T47D (cell line): Measurements from ENCODE around the gene USH1G.

Experiments used
- DNase-seq, 2 experiments: peaks; one replicate each; pipeline versions ENCODE4 v3.0.0 to v3.0.0-alpha.2; 2011 to 2012; ENCODE audit warnings: low read depth in 1 of 2, low spot score in 1 of 2
- JUND ChIP-seq: IDR thresholded peaks from 2 replicates; pipeline ENCODE4 v1.6.1; 2012; ENCODE audit warnings: low read depth
- in situ Hi-C: cut with HindIII; loops from 2 replicates; pipeline ENCODE4 v1.10.0; 2016; ENCODE audit warnings: low sequenced_read_pairs, low pct_unique_long_range_greater_than_20kb

USH1G gene

DNA sequence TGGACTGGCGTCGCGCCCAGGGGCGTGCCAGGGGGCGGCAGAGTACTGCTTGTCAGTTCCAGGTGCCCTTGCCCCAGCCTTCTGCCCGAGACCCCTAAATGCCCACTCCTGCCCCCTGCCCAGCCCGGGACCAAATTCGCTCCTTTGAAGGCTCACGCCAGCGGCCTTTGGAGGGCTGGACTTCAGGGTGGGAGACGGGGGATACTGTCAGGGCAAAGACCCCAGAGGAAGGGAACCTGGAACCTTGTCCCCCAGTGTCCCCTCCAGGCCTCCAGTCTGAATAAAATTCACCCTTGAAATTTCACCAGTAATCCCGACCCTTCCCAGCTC, 13.4 kb upstream of the USH1G start:
- TF ChIP-seq JUND = no peak
- no peak for DNase-seq
- in situ Hi-C loops = no loop called here

DNA sequence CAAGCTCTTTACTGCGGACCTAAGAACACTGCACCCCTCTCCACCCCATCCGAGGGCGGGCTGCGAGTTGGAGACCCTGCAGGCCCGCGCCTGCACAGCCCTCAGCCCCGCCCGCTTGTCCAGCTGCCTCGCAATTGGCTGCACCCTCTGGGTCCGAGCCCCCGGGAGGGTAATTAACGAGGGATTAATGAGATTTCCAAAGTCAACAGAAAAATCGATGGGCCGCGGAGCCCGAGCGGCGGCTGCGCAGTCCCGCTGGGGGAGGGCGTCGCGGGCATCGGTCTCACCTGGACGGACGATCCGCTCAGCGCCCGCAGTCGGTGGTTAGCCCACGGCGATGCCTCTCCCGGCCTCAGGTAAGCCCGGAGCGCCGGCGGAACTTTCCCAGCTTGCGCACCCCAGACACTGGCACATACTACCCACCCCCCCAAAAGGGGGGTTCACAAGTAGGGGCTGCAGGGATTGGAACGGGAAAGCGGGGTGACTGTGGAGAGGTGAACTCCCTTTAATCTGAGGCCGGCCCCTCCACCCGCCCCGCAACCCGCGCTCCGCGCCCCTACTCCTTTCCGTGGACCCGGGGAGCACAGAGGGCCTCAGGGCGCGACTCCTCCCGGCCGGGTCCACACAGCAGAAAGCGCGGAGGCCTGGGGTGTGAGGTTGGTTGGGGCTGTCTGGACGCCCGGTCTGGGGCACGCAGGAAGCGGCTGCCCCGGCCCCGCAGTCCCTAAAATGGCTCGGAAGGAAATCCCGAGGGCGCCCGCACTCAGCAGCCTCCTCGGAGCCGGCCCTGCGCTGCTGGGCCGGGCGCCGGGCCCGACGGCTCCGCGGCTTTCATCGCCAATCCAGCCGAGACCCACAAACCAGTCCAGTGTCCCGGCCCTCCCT, 12.8 kb upstream of the USH1G start, which contains the start of gene OTOP3:
Gene OTOP3, plus strand, starts transcription at position 314 of the 885 bp plus-strand sequence. Its CDS starts 24 bp downstream, at position 338.
- TF ChIP-seq JUND = no peak
- no peak for DNase-seq
- in situ Hi-C loops = no loop called here

DNA sequence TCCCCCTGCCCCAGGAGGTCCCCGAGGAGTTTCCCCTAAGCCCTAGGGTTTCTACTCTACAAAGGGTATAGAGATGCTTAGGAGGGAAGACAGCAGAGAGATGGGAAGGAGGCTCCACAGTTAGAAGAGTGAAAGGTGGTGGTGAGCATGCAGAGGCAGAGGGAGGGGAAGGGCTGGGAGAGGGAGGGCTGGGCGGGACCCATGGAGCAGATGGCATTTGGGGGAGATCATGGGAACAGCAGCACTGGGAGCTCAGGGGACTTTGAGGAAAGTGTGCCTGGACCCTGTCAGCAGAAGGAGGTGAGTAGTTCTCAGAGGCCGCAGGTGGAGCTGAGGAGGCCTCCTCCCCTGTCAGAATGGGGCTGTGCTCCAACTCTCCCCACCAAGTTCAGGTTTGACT, 12.0 kb upstream of the USH1G start:
- no peak for DNase-seq
- no peak for TF ChIP-seq JUND
- in situ Hi-C loops = no loop called here

DNA sequence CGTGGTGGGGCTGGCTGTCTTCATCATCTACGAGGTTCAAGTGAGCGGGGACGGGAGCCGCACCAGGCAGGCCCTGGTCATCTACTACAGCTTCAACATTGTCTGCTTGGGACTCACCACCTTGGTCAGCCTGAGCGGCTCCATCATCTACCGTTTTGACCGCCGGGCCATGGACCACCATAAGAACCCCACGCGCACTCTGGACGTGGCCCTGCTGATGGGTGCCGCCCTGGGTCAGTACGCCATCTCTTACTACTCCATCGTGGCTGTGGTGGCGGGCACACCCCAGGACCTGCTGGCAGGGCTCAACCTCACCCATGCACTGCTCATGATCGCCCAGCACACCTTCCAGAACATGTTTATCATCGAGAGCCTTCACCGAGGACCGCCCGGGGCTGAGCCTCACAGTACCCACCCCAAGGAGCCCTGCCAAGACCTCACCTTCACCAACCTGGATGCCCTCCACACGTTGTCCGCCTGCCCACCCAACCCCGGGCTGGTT, 7.5 kb upstream of the USH1G start:
- in situ Hi-C loops = no loop called here
- no peak for TF ChIP-seq JUND
- DNase-seq = no peak

DNA sequence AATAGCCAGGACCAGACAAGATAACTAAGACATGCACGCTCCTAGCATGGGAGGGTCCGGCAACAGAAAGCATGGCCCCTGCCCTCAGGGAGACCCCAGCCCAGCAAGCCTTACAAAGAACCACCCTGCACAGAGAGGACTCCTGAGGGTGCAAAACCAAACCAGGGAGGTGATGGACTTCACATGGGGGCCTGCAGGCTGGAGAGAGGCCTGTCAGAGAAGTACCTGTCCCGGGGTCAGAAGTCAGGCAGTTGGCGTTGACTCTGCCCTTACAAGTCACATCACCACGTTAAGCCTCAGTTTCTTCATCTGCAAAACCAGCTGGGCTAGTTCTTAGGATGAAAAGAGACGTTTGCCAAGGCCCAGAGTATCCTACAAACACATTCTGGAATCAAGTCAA, 5.7 kb upstream of the USH1G start:
- in situ Hi-C loops = no loop called here
- no peak for TF ChIP-seq JUND
- DNase-seq = no peak

DNA sequence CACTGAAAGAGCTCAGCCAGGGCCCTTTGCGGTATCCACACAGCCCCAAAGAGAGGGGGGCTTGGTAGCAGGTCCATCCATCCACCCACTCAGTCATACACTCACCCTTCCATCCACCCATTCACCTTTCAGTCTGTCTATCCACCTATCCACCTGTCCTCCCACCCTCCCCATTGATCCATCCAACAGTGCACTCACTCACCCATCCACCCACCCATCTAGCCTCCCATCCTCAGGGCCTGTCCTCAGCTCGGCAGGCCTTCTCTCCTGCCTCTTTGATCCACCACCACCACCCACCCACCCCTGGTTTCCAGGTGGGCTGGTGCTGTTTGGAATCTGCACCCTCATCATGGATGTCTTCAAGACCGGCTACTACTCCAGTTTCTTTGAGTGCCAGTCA, 2.2 kb upstream of the USH1G start:
- TF ChIP-seq JUND = no peak
- no peak for DNase-seq
- in situ Hi-C loops = no loop called here

DNA sequence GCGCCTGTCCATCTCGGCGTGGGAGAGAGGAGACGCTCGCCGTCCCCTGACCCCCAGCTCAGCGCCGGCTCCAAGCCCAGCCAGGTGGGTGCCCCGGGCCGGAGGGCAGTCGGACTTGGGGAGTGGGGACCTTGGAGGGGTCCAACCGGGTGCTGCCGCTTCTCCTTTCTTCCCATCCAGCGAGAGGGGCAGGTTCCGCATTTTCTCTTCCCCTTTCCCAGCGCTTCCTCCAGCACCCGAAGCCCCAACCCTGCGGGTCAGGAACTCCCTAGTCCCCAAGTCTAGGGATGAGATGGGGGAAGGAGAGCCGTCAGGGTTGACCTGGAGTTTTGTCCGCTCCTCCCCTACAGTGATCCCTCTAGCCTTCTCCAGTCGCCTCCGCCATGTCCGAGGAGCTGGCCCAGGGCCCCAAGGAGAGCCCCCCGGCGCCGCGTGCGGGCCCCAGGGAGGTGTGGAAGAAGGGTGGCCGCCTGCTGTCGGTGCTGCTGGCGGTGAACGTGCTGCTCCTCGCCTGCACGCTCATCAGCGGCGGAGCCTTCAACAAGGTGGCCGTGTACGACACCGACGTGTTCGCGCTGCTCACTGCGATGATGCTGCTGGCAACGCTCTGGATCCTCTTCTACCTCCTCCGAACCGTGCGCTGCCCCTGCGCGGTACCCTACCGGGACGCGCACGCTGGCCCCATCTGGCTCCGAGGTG, 1.3 kb upstream of the USH1G start, which contains the start of gene OTOP2:
Gene OTOP2, plus strand, starts transcription at position 24 of the 699 bp plus-strand sequence. Its CDS starts 360 bp downstream, at position 384.
- DNase-seq = no peak
- no peak for TF ChIP-seq JUND
- in situ Hi-C loops = no loop called here

DNA sequence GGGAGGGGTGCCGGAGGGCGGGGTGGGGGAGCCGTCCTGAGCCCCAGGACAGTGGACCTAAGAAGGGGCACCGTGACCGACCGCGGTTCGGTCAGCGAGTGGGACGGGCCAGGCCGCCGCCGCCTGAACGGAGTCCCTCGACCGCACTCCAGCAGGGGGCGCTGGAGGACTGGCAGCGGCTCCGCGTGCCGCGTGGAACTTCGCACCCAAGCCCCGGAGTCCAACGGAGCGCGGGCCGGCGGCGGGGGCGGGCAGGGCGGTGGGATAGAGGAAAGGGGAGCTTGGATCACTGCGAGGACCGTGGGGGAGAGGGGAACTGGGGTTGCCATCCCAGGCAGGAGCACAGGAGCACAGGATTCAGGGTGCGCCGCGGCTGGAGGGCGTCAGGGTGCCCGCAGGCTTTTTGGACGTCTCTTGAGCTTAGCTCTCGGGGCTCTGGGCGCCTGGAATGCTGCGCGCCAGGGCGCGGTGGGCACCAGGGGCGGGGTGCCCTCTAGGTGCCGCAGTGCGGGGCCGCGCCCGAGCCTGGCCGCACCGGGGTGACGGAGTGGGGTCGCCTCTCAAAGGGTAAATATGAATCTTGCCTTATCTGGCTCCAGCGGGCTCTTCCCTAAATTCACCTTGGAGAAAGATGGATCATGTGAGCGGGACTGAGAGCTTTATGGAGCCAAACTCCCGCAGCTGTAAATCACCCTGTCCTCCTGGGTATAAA, 639 bp upstream of the USH1G start:
- peak; percentile 74 to 93 for DNase-seq
- TF ChIP-seq JUND = no peak
- in situ Hi-C loops = no loop called here

DNA sequence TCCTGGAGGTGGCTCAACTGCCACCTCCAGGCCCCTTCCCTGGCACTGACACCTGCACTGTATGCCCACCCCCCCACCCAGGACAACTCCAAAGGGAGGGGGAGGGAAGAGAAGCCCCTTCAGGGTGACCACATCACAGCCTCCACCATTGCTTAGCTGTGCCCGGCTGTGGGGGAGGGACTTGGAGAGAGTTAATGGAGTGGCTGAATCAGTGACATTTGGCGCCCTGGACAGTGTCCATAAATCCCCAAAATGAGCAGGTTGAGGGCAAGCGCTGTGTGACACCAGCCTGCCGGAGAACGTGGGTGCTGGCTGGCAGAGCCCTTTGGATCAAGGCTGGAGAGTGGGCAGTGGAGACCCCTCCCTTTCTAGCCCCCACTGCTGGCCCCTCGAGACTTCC, 883 bp downstream of the USH1G start:
- in situ Hi-C loops = no loop called here
- DNase-seq = no peak
- no peak for TF ChIP-seq JUND

DNA sequence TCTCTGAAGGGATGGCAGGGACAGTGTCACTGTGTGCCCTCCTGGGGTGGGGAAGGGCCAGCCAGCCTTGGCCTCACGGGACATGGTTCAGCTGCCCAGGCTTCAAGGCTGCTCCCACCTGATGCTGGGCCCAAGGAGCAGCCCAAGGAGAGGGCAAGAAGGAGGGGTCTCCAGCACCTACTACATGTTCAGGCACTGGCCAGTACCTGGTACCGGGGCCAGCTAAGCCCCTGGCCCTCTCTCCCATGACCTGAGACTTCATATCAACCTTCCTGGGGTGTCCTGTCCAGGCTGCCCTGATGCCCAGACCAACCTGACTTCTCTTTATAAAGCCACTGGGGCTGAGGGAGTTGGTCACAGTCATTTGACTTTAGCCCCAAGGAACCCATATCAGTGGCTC, 1.3 kb downstream of the USH1G start:
- no peak for DNase-seq
- no peak for TF ChIP-seq JUND
- in situ Hi-C loops = no loop called here

DNA sequence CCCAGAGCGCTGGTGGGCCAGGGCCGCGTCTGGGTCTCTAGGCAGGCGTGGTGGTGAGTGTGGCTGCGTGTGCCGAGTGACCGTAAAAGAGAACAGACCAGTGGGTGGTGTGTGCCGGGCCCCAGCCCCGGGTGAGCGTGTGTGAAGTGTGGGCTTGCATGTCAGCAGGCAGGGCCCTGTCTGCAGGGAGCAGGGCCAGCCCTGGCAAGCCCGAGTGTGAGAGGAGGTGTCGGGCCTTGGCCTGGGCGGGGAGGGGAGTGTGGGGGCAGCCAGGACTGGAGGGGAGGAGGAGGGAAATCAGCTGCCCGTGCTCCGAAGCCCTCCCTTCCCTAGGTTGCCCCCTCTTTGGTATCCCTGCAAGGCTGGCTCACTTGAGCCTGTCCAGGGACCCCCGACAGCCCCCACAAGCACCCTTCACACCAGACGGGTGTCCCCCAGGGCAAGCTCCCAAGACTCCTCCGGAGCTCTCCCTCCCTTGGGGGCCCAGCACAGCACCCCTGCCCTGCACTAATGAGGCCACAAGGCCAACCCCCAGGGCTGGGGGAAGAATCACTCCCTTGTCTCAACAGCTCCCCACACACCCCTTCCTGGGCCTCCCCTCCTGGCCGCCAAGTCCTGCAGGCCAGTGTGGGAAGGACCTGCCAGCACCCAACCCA, 1.9 kb downstream of the USH1G start:
- in situ Hi-C loops = no loop called here

DNA sequence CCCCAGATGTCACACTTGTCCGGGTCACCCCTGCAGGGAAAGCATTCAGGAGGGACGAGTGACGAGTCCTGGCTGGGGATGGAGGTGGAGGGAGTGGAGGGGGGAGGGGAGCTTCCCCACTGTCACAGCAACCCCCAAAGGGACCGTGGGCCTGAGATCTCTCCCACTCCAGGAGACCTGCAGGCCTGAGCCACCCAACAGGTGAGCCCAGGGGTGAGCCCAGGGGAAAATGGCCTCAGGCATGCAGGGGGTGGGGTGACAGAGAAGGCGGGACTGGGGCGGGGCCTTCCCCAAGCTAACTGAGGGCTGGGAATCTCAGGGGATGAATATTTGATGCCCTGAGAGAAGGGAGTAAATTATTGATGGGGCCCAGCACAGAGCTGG, 2.4 kb downstream of the USH1G start:
- in situ Hi-C loops = no loop called here
- no peak for DNase-seq

More for the DNA sequence above, 1.9 kb downstream of the USH1G start:
- no peak for DNase-seq
- no peak for TF ChIP-seq JUND

DNA sequence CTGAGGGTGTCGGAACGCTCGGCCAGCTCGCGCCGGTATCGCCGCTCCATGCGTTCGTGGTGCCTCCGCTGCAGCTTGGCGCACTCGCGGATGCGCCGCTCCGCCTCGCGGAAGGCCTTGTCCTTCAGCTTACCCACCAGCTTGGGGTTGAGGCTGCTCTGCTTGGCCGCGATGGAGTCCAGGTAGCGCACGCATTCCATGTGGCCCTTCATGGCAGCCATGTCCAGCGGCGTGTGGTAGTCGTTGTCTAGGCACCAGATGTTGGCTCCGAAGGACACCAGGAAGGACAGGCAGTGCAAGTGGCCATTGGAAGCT, 2.8 kb downstream of the USH1G start:
- DNase-seq = no peak
- in situ Hi-C loops = no loop called here
- no peak for TF ChIP-seq JUND

More for the DNA sequence above, 2.4 kb downstream of the USH1G start:
- TF ChIP-seq JUND = no peak
